Hypothalamus (tissue), 51 donors: ENCODE results near the gene PHF21A.
"Not testable (repeated sequence)": the region's sequence is repeated elsewhere in the genome, so short reads cannot be mapped to it uniquely, and the experiment has no call there.

Experiments used
- DNase-seq, 51 donors: peaks; one replicate each; lab custom pipeline; 2025; lab: John Stamatoyannopoulos, UW

The PHF21A gene

GRCh38 chr11:46039990-46040389 lies 81.3 kb downstream of the PHF21A start:
- no peak for DNase-seq

GRCh38 chr11:46038529-46038928 lies 82.7 kb downstream of the PHF21A start:
- DNase-seq = no peak

DNA sequence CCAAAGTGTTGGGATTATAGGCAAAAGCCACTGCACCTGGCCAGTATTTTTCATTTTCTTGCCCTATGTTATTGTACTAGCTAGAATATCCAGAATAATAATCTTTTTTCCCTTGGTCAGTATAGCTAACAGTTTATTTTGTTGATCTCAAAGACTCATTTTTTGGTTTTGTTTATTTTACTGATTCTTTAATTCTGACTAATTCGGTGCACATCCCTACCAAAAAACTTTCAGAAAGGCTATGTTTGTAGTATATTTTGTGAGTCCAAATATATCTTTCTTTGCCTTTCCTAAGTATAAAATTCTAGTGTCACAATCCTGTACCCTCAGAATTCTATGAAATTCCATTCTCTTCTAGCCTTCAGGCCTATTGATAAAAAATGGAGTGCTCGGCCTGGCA lies 84.3 kb downstream of the PHF21A start:
- no peak for DNase-seq

- no peak for DNase-seq
These were observed 85.2 kb downstream of the PHF21A start for GRCh38 chr11:46036009-46036408.

DNA sequence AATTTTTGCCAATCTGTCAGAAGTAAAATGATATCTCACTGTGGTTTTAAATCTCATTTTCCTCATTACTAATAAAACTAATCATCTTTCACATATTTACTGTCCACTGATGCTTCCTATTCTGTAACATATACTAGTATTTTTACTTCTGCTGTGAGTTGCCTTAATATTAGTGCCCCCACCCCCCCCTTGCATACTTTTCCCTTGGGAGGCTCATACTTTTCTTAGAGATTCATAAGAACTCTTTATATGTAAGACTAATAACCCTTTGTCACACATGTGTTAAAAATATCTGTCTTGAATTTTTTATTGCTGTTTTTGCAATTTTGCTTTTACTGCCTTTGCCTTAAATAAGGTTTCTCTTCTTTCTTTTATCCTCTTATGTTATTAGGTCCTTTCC lies 87.2 kb downstream of the PHF21A start:
- DNase-seq = no peak

- peak in 1 of 51 donors; percentile 26 for DNase-seq
These were observed 94.5 kb downstream of the PHF21A start for GRCh38 chr11:46026606-46027293.

DNA sequence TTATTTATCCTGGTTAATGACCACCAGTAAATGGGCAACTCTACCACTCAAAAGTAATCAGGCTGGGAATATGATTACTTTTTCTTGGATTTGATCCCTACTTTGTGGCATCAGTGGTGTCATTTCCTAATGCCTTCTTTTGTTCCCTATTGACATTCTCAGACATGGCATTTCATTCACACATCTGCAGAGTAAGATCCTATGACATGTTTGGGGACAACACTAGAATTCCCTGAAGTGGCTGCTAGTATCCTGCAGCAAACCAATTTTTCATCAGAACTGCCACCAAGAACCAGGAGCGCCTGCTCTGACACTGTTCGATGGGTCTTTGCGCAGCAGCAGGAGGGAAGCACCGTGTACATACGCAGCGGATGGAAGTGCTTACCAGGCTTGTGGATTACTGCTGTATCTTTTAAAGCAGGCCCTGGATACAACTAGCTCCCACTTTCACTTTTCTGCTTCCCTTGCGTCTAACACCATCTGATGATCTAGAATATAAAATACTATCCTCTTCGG lies 101.1 kb downstream of the PHF21A start:
- no peak for DNase-seq

GRCh38 chr11:46018651-46019050 lies 102.6 kb downstream of the PHF21A start:
- no peak for DNase-seq

- DNase-seq = no peak
These were observed 103.9 kb downstream of the PHF21A start for GRCh38 chr11:46017341-46017740.

DNA sequence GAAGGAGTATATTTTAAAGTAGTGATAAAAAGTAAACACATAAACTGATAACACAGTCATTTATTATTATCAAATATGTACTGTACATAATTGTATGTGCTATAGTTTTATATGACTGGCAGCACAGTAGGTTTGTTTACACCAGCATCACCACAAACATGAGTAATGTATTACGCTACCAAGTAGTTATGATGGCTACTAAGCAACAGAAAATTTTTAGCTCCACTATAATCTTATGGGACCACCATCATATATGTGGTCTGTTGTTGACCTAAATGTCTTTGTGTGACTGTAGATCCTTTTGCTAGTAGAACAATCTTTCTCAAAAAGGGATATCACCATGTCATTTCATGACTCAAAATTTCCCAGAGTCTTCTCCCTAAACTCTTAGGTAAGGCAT lies 105.3 kb downstream of the PHF21A start:
- DNase-seq = no peak

- not testable (repeated sequence) for DNase-seq
These were observed 107.1 kb downstream of the PHF21A start for GRCh38 chr11:46014168-46014567.

GRCh38 chr11:46012185-46012584 lies 109.1 kb downstream of the PHF21A start:
- DNase-seq = no peak

DNA sequence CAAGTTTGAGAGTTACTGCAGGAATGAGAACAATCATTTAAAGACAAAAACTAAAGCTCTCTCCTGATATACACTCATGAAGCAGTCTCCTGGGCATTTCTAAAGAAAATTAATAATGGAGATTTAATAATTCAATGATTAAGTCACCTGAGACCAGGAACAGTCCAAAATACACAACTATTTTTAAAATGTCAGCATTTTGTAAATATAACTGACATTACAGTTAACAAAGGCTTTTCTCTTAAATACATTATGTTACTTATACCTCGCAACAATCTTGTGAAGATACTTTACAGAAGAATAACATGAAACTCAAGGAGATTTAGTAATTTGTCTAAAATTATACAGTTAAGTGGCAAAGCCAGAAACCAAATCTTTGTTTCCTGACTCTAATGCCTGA lies 111.2 kb downstream of the PHF21A start:
- no peak for DNase-seq

GRCh38 chr11:46009647-46010046 lies 111.6 kb downstream of the PHF21A start:
- no peak for DNase-seq

- peak in 4 of 51 donors; percentile 31 to 63 (median 32) for DNase-seq
These were observed 114.7 kb downstream of the PHF21A start for GRCh38 chr11:46006418-46007070.

GRCh38 chr11:46003572-46003971 lies 117.7 kb downstream of the PHF21A start:
- DNase-seq = peak in 1 of 51 donors; percentile 38

GRCh38 chr11:46002189-46002588 lies 119.1 kb downstream of the PHF21A start:
- no peak for DNase-seq

- no peak for DNase-seq
These were observed 119.8 kb downstream of the PHF21A start for GRCh38 chr11:46001448-46001914.

DNA sequence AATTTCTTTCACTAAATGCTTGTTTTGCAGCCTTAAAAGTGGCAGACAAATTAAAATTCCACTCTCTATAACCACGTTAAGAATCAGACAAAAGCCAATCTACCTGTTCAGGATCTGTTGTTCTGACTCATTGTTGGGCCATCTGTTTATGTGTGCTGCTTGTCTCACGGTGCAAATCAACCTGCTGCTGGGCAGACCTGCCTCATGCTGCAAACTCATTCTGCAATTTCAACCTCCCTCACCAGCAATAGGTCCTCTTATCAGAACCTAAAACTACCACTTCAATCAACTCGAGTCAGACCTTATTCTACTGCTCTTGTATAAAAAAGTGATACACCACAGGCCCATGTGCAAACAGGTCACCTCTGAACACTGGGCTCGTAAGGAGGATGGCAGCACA lies 123.7 kb downstream of the PHF21A start:
- peak in 1 of 51 donors; percentile 55 for DNase-seq

DNA sequence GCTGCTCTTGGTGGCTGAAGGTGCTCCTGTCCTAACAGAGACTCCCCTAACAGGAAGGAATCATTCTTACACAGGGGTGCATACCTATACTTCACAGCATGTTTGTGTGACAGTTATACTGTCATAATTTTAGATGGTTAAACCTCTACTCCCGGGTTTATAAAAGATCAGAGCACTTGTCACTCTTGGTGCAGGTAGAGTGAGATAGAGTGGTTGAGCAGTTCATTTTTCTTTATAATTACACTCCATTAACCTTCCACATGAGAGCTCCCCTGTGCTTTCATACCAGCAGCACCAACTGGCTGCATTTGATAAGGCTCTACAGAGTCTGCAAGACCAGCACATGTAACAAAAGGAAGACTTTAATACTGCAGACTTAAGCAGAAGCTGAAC lies 125.9 kb downstream of the PHF21A start:
- no peak for DNase-seq

- peak in 1 of 51 donors; percentile 39 for DNase-seq
These were observed 126.6 kb downstream of the PHF21A start for GRCh38 chr11:45994371-45995341.
